HAP-1 (cell line): ENCODE results near the gene AK8.

Source experiments
- DNase-seq, 2 experiments: peaks; one replicate each; pipeline ENCODE4 v3.0.0-alpha.2; 2016 to 2020; ENCODE audit warnings: low spot score in 2 of 2
- H3K27me3 ChIP-seq: fragments of 250-450 bp; sonication (Bioruptor Pico); 2 replicates; pipeline ENCODE4 v1.5.1; 2020; ENCODE audit warnings: low read depth, mild to moderate bottlenecking, moderate library complexity
- H3K36me3 ChIP-seq: fragments of 250-450 bp; sonication (Bioruptor Pico); replicated peaks from 2 replicates; pipeline ENCODE4 v1.5.1; 2020; ENCODE audit warnings: mild to moderate bottlenecking
- H3K4me1 ChIP-seq: fragments of 250-450 bp; sonication (Bioruptor Pico); 2 replicates; pipeline ENCODE4 v1.5.1; 2020; ENCODE audit warnings: mild to moderate bottlenecking
- H3K4me3 ChIP-seq: fragments of 250-450 bp; sonication (Bioruptor Pico); 2 replicates; pipeline ENCODE4 v1.5.1; 2020; ENCODE audit warnings: mild to moderate bottlenecking, moderate library complexity
- H3K9me3 ChIP-seq: fragments of 250-450 bp; sonication (Bioruptor Pico); 2 replicates; pipeline ENCODE4 v1.5.1; 2020; ENCODE audit warnings: mild to moderate bottlenecking, moderate library complexity
- in situ Hi-C: fragments of 300-500 bp; cut with MboI; formaldehyde crosslinking; loops from 3 replicates; pipeline ENCODE4 v1.14.3; 2020; ENCODE audit warnings: low sequenced_read_pairs, inconsistent platforms, mixed read lengths

AK8 gene

GRCh38 chr9:132898051-132898450 is 20.0 kb upstream of the AK8 start:
- H3K4me1 ChIP-seq: no peaks in the 10 kb centered on the region
- H3K36me3 ChIP-seq: peaks cover 49% of the 10 kb centered on the region
- in situ Hi-C loops: no loop called here
- no peak for DNase-seq
- no peaks in the 10 kb centered on the region for H3K27me3 ChIP-seq
- H3K4me3 ChIP-seq: no peak overlapping the region
- no peaks in the 10 kb centered on the region for H3K9me3 ChIP-seq

- Histone ChIP-seq H3K4me3 (no peak overlapping the region), H3K36me3 (peaks cover 47% of the 10 kb centered on the region), H3K27me3 (no peaks in the 10 kb centered on the region), H3K9me3 (no peaks in the 10 kb centered on the region), H3K4me1 (no peaks in the 10 kb centered on the region)
- in situ Hi-C loops: no loop called here
- no peak for DNase-seq
Observed at GRCh38 chr9:132896906-132897305, 18.8 kb upstream of the AK8 start.

- Histone ChIP-seq H3K36me3 (peaks cover 44% of the 10 kb centered on the region), H3K27me3 (no peaks in the 10 kb centered on the region), H3K9me3 (no peaks in the 10 kb centered on the region), H3K4me1 (no peaks in the 10 kb centered on the region), H3K4me3 (no peak overlapping the region)
- in situ Hi-C loops: no loop called here
- DNase-seq: no peak
Observed at GRCh38 chr9:132896264-132896663, 18.2 kb upstream of the AK8 start.

GRCh38 chr9:132894862-132895835 is 17.1 kb upstream of the AK8 start:
- no peaks in the 10 kb centered on the region for H3K9me3 ChIP-seq
- no peaks in the 10 kb centered on the region for H3K4me1 ChIP-seq
- H3K36me3 ChIP-seq: peaks cover 33% of the 10 kb centered on the region
- H3K27me3 ChIP-seq: no peaks in the 10 kb centered on the region
- no peak for DNase-seq
- in situ Hi-C loops: no loop called here
- H3K4me3 ChIP-seq: no peak overlapping the region

- Histone ChIP-seq H3K27me3 (no peaks in the 10 kb centered on the region), H3K9me3 (no peaks in the 10 kb centered on the region), H3K4me1 (no peaks in the 10 kb centered on the region), H3K36me3 (peaks cover 28% of the 10 kb centered on the region), H3K4me3 (no peak overlapping the region)
- DNase-seq: no peak
- in situ Hi-C loops: no loop called here
Observed at GRCh38 chr9:132894346-132894745, 16.3 kb upstream of the AK8 start.

GRCh38 chr9:132892400-132892799 is 14.3 kb upstream of the AK8 start:
- no peak overlapping the region for H3K4me3 ChIP-seq
- no peaks in the 10 kb centered on the region for H3K27me3 ChIP-seq
- H3K4me1 ChIP-seq: no peaks in the 10 kb centered on the region
- peaks cover 18% of the 10 kb centered on the region for H3K36me3 ChIP-seq
- in situ Hi-C loops: no loop called here
- no peaks in the 10 kb centered on the region for H3K9me3 ChIP-seq
- no peak for DNase-seq

GRCh38 chr9:132888151-132888550 is 10.1 kb upstream of the AK8 start:
- Histone ChIP-seq H3K4me3 (no peak overlapping the region), H3K4me1 (no peaks in the 10 kb centered on the region), H3K9me3 (no peaks in the 10 kb centered on the region), H3K36me3 (0 out of 2 replicates have a peak, but pooled peaks cover 2% of the 10 kb centered on the region), H3K27me3 (no peaks in the 10 kb centered on the region)
- in situ Hi-C loops: no loop called here
- DNase-seq: no peak

- no peaks in the 10 kb centered on the region for H3K36me3 ChIP-seq
- no peak overlapping the region for H3K4me3 ChIP-seq
- H3K27me3 ChIP-seq: no peaks in the 10 kb centered on the region
- no peaks in the 10 kb centered on the region for H3K4me1 ChIP-seq
- in situ Hi-C loops: no loop called here
- H3K9me3 ChIP-seq: no peaks in the 10 kb centered on the region
- no peak for DNase-seq
Observed at GRCh38 chr9:132887181-132888120, 9.4 kb upstream of the AK8 start.

- Histone ChIP-seq H3K9me3 (no peaks in the 10 kb centered on the region), H3K36me3 (no peaks in the 10 kb centered on the region), H3K4me3 (no peak overlapping the region), H3K27me3 (no peaks in the 10 kb centered on the region), H3K4me1 (no peaks in the 10 kb centered on the region)
- in situ Hi-C loops: no loop called here
- no peak for DNase-seq
Observed at GRCh38 chr9:132886334-132886725, 8.2 kb upstream of the AK8 start.

- H3K27me3 ChIP-seq: no peaks in the 10 kb centered on the region
- in situ Hi-C loops: no loop called here
- no peak overlapping the region for H3K4me3 ChIP-seq
- no peaks in the 10 kb centered on the region for H3K9me3 ChIP-seq
- no peaks in the 10 kb centered on the region for H3K36me3 ChIP-seq
- no peaks in the 10 kb centered on the region for H3K4me1 ChIP-seq
- DNase-seq: no peak
Observed at GRCh38 chr9:132885720-132886333, 7.7 kb upstream of the AK8 start.

GRCh38 chr9:132883349-132884294 is 5.5 kb upstream of the AK8 start:
- in situ Hi-C loops: no loop called here
- no peak for DNase-seq
- Histone ChIP-seq H3K4me3 (no peak overlapping the region), H3K4me1 (no peaks in the 10 kb centered on the region), H3K36me3 (no peaks in the 10 kb centered on the region), H3K27me3 (no peaks in the 10 kb centered on the region), H3K9me3 (no peaks in the 10 kb centered on the region)

- in situ Hi-C loops: no loop called here
- H3K9me3 ChIP-seq: no peaks in the 10 kb centered on the region
- no peak overlapping the region for H3K4me3 ChIP-seq
- no peaks in the 10 kb centered on the region for H3K27me3 ChIP-seq
- no peaks in the 10 kb centered on the region for H3K4me1 ChIP-seq
- H3K36me3 ChIP-seq: no peaks in the 10 kb centered on the region
- DNase-seq: no peak
Observed at GRCh38 chr9:132882616-132883015, 4.5 kb upstream of the AK8 start.

GRCh38 chr9:132881826-132882225 is 3.7 kb upstream of the AK8 start:
- in situ Hi-C loops: no loop called here
- Histone ChIP-seq H3K4me1 (no peaks in the 10 kb centered on the region), H3K9me3 (no peaks in the 10 kb centered on the region), H3K4me3 (no peak overlapping the region), H3K27me3 (no peaks in the 10 kb centered on the region), H3K36me3 (no peaks in the 10 kb centered on the region)
- DNase-seq: no peak
